Stimulated activated CD4-positive, alpha-beta T cell treated with anti-CD3 and anti-CD28 coated beads, Interleukin-12 subunit alpha, Interleukin-12 subunit beta, amount 100 ng/mL, for 4 hours (primary cell): ENCODE results near the gene KMT2D.

ENCODE experiments used
- DNase-seq: peaks from one replicate; pipeline ENCODE4 v3.0.0-alpha.2; 2020

The KMT2D gene

GRCh38 chr12:49013428-49013827 is 47.2 kb downstream of the KMT2D start:
- DNase-seq, result no peak

- no peak for DNase-seq
Measured at GRCh38 chr12:49012739-49013138, 47.9 kb downstream of the KMT2D start.
